Endothelial cell (in vitro differentiated cells): ENCODE data around the gene CD79A. TPM values are rescaled to one million over a fixed set of nuclear protein-coding genes. Genes with fewer than 3 reads are reported as not detected.

Experiments
- DNase-seq: peaks from one replicate; pipeline ENCODE4 v3.0.0; 2021; ENCODE audit warnings: low spot score
- H3K27ac Mint-ChIP-seq: one replicate; pipeline ENCODE4 v1.8.0; 2021; ENCODE audit warnings: mixed read lengths, inconsistent platforms; ENCODE audit not compliant: unreplicated experiment
- H3K27me3 Mint-ChIP-seq: one replicate; pipeline ENCODE4 v1.8.0; 2021; ENCODE audit warnings: mild to moderate bottlenecking, moderate library complexity, mixed read lengths, inconsistent platforms; ENCODE audit not compliant: unreplicated experiment
- H3K36me3 Mint-ChIP-seq: one replicate; pipeline ENCODE4 v1.8.0; 2021; ENCODE audit warnings: mild to moderate bottlenecking, low read depth, mixed read lengths, inconsistent platforms; ENCODE audit not compliant: unreplicated experiment
- H3K4me1 Mint-ChIP-seq: one replicate; pipeline ENCODE4 v1.8.0; 2021; ENCODE audit warnings: mild to moderate bottlenecking, mixed read lengths, inconsistent platforms; ENCODE audit not compliant: unreplicated experiment
- H3K4me3 Mint-ChIP-seq: one replicate; pipeline ENCODE4 v1.8.0; 2021; ENCODE audit warnings: mild to moderate bottlenecking, mixed read lengths, inconsistent platforms; ENCODE audit not compliant: unreplicated experiment
- H3K9me3 Mint-ChIP-seq: one replicate; pipeline ENCODE4 v1.8.0; 2021; ENCODE audit warnings: mixed read lengths, inconsistent platforms; ENCODE audit not compliant: unreplicated experiment
- CTCF ChIP-seq: fragments of 200-600 bp; sonication (generic); IDR thresholded peaks from one replicate; pipeline ENCODE4 v1.5.0; 2021; ENCODE audit warnings: antibody characterized with exemption; ENCODE audit not compliant: unreplicated experiment
- total RNA-seq: library from RNA; stranded (reverse); fragmentation: NEBNext Ultra II Directional; extraction: Animal tissue kit (Norgen Biotek cat#: 25700); gene quantifications from one replicate; pipeline ENCODE4 v1.2.1, GENCODE V29; 2021; ENCODE audit not compliant: unreplicated experiment

The CD79A gene
- total RNA-seq, 1 donor from 2014 or later, result 1.1 TPM

GRCh38 chr19:41883821-41884733 is 7.0 kb downstream of the CD79A start:
- peak; percentile 95 for DNase-seq
- H3K27me3 Mint-ChIP-seq, result peaks cover 23% of the 10 kb centered on the region
- peak overlapping the region; percentile 97 for H3K4me3 Mint-ChIP-seq
- H3K9me3 Mint-ChIP-seq, result no peaks in the 10 kb centered on the region
- TF ChIP-seq CTCF, result no peak
- peak overlapping the region; percentile 89 for H3K27ac Mint-ChIP-seq
- H3K4me1 Mint-ChIP-seq, result peaks cover 36% of the 10 kb centered on the region
- peaks cover 7% of the 10 kb centered on the region for H3K36me3 Mint-ChIP-seq

GRCh38 chr19:41886761-41887710 is 10.0 kb downstream of the CD79A start:
- H3K27me3 Mint-ChIP-seq, result peaks cover 29% of the 10 kb centered on the region

GRCh38 chr19:41887711-41888382 is 10.8 kb downstream of the CD79A start:
- DNase-seq, result no peak

More at GRCh38 chr19:41886761-41887710, 10.0 kb downstream of the CD79A start:
- Mint-ChIP-seq H3K4me1 (peaks cover 40% of the 10 kb centered on the region), H3K9me3 (no peaks in the 10 kb centered on the region), H3K4me3 (peak overlapping the region; percentile 42), H3K36me3 (peaks cover 23% of the 10 kb centered on the region), H3K27ac (peak overlapping the region; percentile 69)
- no peak for DNase-seq
- no peak for TF ChIP-seq CTCF

GRCh38 chr19:41888926-41889325 is 11.8 kb downstream of the CD79A start:
- H3K27me3 Mint-ChIP-seq, result peaks cover 17% of the 10 kb centered on the region
- DNase-seq, result no peak
- no peak overlapping the region for H3K27ac Mint-ChIP-seq
- TF ChIP-seq CTCF, result no peak
- no peak overlapping the region for H3K4me3 Mint-ChIP-seq
- H3K9me3 Mint-ChIP-seq, result no peaks in the 10 kb centered on the region
- peaks cover 31% of the 10 kb centered on the region for H3K4me1 Mint-ChIP-seq
- H3K36me3 Mint-ChIP-seq, result peaks cover 24% of the 10 kb centered on the region

More at GRCh38 chr19:41887711-41888382, 10.8 kb downstream of the CD79A start:
- Mint-ChIP-seq H3K27ac (peak overlapping the region; percentile 64), H3K36me3 (peaks cover 23% of the 10 kb centered on the region), H3K9me3 (no peaks in the 10 kb centered on the region), H3K4me3 (peak overlapping the region; percentile 57), H3K27me3 (peaks cover 23% of the 10 kb centered on the region), H3K4me1 (peaks cover 34% of the 10 kb centered on the region)
- no peak for TF ChIP-seq CTCF
